Amniotic stem cell (primary cell): Measurements from ENCODE around the gene CHN2.

Experiments used
- DNase-seq: peaks from one replicate; lab custom pipeline; 2025; lab: John Stamatoyannopoulos, UW

CHN2 gene

DNA sequence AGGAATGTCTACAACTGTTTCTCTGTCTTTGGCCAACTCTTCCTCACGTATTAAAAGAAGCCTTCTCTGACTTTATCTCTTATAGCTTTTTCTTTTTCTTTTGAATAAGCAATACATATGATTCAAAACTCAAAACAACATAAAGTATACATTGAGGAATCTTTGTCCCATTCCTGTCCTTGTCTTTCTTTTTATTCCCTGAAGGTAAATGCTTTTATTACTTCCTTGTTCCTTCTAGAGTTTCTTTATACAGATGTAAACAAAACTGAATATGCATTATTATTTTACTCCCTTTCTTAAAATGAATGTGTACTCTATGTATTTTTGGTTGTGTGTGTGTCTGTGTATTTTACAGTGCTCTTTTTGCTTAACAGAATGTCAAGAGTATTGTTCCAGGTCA is 170.1 kb downstream of the CHN2 start:
- DNase-seq: no peak

DNA sequence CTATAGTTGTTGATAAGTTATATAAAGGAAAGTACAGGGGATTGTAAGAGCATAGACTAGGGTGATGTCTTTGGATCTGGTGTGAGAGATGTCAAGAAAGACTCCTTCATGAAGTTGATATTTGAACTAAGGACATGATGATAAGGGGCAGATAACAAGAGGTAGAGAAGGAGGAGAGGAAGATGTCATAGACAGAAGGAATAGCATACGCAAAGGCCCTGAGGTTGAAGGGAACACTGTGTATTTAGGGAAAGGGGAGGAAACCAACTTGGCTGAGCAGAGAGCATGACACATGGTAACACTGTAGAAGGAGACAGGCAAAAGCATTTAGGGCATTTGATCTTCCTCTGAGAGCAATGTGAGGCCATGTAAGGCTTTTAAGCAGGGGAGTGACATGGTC is 170.8 kb downstream of the CHN2 start:
- no peak for DNase-seq

DNA sequence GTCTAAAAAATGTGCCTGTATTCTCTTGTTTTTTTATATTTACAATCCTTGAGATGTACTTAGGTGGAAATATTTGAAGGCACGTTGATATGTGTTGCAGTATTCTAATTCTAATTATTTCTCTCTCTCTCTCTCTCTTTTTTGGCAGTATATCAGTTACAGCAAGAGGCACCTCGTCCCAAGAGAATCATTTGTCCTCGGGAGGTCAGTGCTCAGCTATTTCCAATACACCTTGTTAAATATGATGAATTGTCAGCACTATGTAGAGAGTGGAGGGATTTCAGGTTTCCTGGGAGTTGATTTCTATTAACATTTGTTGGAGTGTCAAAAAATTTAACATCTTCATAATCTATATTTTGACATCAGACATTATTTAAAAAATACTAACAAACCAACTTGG is 173.2 kb downstream of the CHN2 start:
- DNase-seq: no peak

DNA sequence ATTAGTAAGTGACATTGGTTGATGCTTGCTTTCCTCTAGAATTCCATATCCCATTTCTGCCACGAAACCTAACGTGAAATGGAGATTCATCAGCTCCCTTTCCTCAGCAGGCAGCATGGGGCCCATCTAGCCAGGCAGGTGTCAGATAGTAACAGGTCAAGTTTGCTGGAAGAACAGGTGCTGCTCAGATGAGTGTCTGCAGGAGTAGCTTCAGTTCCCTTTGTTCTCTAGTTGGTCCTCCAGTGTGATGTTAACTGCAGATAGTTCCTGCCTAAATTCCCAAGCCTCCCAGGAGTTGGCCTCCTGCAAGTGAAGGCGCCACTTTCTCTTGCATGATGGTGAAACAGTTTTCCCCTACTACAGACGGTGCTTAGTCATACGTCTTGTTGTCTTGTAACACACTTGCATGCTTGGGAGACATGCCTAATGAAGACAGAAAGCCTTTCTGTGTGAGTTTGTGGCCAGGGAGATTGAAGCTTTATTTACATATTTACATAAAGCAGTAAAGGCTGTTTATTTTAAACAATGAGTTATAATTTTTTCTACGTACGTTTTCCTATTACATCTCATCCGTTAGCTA is 175.4 kb downstream of the CHN2 start:
- no peak for DNase-seq

DNA sequence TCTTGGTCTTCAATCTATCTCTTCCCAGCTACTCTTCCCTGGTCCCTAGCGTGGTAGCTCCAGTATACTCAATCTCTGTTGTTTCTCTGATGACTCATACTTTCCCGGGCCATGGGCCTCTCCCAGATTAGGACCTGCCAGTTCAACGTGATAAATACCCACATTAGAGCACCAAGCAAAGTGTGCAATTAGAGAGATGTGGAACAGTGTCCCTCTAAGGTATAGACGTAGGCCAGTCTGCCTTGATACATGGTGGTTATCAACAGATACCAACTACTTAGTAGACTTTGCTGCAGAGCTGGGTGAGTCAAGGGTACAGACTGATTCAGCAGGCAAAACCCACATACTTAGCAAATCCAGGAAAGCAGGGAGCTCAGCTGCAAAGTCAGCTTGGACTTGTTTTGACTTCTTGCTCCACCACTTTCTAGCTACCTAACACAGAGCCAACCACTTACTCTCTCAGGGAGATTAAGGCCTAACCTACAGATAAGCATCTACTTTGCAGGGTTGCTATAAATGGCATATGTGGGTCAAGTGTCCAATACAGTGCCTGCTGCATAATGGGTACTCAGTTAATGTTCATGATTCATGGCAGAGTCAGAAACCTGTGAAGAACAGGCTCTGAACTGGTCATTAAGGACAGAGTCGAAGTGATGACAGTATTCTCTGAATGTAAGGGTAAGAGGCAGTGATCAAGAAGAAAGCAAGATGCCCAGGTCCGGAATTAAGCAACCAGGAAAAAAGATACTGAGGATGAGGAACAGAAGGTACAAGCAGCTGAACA is 176.1 kb downstream of the CHN2 start:
- no peak for DNase-seq

DNA sequence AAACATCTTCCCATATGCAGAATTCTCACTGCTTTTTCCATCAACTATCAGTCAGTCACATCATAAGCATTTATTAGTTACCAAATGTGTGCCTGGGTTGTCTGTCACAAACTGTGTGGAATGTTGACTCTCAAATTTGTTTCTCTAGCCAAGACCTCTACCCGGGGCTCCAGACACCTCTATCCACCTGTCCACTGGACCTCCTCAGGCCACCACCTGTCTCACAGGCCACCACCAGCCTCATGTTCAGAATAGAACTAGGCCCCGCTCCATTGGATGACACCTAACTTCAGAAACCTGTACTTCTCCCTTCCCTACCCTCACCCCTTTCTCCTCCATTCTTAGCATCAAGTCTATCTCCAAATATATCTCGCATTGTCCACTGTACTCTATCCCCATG is 176.9 kb downstream of the CHN2 start:
- no peak for DNase-seq

DNA sequence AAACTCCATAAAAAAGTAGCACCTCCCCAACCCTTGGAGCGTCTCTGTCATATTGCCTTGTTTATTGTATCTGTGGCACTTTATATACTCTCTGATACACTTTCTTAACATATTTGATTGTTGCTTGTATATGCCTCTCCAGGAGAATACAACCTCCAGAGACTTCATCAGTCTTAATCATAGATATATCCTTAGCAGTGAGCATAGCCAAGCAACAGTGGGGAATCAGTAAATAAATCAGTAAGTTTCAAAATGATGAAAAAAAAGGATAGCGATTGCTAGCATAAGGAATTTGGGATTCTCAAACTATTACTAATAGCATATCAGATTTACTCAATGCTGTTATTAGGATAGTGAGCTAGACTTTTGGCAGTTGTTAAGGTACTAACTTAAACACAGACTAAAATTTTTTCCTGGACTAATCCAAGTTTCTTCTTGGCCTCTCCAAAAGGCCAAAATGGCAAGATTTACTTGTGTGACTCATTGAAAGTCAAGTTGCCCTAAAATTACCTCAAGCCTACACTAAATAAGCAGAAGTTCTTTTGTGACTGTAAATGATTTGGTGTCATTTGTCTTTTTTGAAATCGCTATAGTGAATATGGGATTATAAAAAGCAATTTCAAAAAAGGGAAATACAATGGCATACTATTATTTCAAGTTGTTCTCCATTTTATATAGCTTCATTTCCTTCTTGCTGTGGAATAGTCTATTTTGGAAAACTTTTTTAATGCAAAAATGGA is 177.9 kb downstream of the CHN2 start:
- DNase-seq: no peak

DNA sequence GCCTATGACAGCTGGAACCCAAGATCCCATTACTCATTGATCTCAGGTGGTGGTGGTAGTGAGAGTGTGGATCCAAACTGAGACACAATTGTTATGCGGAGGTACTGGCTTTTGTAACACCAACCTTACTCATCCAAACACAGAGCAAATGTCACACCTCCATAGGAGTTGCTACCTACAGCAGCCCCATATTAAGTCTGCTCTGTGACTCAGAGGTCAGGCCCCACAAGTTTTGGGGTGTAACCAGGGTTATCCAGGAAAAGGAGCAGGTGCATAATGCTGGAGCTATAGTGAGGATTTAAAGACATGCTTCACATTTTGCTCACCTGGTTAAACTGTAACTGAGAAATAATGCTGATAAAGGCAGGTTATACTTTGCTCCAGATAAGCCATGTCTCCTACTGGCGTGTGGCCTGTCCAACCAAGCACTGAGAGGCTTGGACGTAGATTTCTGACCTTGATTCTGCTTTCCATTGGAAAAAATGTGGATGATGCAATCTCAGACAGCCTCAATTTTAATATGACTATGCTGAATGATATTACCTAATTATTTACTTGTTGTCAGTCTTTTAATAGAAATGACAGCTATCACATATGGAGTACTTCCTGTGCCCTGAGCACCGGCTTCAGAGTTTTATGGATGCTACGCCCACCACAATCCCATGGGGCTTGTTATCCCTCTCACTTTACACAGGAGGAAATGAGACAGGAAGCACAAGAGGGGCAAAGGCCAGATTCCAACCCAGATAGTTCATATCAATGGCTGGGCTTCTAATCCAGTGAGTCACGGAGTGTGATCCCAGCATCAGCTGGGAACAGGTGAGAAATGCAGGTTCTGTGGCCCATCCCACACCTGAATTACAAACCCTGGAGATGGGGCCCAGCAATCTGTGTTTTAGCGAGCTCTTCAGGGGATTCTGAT is 181.3 kb downstream of the CHN2 start:
- DNase-seq: no peak

DNA sequence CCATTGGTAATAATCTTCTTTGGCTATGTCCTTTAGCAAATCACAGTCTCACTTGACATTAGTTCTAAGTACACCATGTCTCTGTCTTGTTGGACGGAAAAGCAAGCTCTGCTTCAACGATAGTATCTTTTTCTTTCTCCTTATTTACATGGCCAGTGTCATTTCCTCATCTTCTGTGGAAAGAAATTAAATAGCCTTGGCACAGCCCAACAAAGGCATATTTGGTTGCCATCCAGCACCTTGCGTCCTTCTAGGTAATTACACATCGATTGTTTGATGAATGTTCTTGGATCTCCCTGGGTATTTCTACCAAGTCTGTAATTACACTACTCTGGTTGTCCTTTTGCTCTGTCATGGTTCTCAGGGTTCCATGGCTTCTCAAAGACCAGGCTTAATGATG is 183.1 kb downstream of the CHN2 start:
- no peak for DNase-seq

DNA sequence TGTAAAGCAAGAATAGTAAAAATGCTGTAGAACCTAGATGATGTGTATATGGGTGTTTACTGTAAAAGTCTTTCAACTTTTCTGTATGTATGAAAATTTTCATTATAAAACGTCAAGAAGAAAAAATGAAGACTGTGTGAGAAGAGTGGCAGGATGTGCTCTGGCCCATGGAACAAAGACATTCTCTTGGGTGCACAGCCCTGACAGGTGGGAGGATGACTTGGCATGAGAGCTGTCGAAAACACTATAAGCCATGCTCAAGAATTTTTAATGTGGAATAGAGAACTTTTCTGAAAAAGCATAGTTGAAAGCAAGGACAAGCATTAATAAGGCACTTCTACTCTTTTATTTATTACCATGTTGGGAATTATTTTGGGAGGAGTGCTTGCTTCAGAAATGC is 185.0 kb downstream of the CHN2 start:
- no peak for DNase-seq

DNA sequence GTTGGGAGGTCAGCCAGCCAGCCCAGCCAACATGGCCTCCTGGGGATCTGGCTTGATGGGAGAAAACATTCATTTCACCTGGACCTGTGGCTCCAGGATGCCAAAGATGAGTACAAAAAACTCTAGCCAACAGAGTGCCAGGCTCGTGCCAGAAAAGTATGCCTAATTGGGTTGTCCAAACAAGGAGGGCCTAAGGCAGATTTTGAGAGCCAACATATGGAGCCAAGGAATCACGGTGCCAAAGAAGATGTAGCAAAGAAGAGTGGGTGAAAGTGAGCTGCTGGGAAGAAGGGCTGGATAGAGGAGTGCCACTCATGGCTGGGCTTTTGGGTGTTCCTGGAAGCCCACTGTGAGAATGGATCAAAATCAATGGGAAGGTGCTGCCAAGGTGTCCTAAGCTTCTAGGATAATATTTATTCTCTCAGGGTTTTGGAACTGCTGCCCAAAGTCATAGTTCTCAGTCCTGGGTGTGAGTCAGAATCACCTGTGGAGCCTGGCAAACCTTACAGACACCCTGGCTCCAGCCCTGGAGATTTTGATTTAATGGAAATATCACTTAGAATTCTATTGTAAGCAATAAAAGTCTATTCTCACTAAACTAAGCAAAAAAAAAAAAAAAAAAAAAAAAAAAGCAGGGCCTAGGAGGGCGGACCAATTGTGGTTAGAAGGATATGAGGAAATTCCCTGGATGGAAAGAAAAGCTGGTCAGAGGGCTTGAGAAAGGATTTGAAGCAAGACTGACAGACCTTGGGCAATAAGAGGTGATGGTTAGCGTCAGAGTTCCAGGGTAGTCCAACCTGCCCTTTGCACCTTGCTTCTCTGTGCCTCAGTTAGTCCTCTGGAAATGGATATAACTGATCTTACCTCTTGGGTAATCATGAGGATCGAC is 186.9 kb downstream of the CHN2 start:
- DNase-seq: no peak

DNA sequence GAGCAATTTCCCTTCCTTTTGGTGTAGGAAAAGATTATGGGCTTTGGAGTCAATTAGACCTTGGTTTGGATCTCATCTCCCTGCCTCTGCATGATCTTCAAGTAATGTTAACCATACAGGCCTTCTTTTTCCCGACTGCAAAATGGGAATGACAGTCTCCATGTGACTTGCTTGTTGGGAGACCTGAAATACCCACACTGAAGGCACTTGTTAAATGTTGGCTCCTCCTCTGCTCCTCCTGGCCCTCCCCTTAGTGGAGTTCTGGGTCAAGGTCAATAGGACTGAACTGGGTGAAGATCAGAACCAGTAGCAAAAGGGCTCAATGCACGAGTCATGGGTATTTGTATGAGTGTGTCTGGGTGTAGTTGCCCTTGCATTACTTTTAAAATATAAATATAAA is 189.7 kb downstream of the CHN2 start:
- no peak for DNase-seq

DNA sequence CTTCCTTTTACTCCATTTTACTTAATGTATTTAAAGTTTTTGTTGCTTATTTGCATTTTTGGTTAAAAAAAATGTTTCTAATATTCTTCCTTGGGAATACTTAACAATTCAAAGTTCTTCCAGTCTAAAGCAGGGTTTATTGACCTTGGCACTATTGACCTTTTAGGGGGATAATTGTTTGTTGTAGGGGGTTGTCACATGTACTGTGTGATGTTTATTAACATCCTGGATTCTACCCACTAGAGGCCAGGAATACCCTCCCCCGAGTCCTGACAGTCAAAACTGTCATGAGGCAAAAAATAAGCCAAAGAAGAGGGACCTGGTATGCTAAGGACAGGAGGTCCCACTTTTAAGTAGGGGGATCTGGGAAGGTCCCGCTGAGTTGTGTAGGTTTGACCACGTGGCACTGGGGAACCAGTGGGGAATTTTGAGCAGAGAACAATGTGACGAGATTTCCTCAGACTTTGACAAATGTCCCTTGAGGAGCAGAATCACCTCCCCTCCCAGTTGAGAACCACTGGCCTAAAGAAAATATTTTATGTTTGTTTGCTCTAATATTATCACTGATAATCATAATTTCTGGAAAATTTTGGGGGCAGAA is 190.7 kb downstream of the CHN2 start:
- DNase-seq: no peak

DNA sequence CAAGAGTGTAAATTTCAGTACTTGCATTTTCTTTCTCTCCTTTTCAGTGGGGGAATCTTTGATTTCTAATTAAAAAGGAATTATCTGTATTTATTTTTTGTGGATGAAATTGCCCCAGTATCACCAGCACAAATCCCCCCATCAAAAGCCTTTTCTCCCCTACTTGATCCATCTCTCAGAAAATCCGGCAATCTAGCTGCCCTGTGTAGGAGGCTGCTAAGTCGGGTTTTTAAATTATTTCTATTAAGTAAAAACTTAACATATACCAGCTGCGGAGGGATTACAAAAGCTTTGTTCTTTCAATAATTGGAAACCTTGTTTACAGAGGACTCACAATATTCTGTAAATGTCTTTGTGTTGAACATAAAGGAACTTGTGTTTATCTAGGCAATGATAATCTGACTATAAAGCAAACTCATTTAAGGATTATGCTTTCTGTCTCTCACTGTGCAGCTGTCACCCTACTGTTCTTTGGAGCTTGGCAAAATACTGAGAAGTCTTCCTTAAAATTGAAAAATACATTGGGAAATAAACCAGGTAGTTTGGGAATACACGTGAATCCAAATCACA is 191.7 kb downstream of the CHN2 start:
- DNase-seq: no peak

DNA sequence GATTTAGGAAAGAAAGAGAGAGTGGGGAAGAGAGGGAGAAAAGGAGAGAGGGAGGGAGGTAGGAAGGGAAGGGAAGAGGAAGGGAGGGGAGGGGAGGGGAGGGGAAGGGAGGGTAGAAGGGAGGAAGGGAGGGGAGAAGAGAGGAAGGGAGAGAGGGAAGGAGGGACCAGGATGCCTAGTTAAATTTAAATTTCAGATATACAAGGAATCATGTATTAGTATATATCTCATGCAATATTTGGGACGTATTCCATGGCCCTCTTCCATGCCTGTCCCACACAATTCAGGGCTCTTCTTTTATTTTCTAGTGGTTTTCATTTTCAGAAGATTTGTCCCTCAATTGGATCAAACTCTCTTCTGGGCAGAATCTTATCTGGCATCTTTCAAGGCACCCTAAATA is 196.7 kb downstream of the CHN2 start:
- no peak for DNase-seq

DNA sequence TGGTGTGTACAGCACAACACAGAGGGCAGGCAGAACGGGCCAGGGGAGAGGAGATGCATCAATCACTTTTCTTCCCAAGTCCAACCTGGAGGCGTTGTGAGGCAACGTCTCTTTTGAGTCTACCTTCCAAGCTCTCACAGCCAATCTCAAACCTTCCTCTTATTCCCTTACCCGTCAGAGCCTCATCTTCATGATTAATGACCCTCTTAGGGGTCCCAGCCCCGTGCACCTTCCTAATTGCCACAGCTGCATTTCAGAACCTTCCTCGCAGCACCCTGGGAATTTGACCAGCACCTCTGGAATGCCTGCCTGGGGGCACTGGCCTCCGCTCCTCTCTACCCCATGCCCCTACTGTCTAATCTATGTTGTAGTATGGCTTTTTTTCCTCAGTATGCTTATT is 199.7 kb downstream of the CHN2 start:
- DNase-seq: no peak

DNA sequence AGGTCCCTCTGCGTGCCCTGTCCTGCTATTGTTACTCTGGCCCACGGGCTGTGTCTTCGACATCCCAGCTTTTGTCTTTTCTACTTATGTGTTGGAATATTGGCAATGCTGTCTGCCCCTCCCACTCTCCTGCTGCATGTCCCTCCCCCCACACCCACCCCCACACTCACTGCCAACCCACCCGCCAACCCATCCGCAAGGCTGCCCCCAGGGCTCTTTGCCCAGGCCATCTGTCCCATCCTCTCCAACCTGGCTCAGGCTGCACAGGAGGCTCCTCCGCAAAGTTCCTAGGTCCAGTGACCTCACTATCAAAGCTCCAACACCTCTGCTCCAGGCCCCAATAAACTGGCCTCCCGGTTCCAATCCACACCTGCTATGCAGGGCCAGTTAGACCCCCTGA is 202.0 kb downstream of the CHN2 start:
- no peak for DNase-seq

DNA sequence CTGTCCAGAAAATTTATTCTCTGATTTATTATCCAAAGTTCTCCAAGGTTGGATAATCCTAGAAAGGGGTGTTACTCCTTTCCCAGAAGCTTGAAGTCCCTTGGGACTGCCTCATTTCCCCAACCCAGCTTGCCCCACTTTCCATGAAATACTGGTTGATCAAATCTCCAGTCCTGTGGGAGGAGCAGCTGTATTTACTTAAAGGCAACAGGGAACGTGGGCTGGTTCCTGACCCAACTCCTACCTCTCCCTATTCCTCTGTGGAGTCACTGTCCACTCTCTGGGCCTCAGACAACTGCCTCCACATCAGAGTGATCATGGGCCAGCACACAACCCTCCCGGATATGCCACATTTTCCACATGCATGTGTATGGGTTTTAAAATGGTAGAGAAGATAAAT is 202.8 kb downstream of the CHN2 start:
- DNase-seq: no peak

DNA sequence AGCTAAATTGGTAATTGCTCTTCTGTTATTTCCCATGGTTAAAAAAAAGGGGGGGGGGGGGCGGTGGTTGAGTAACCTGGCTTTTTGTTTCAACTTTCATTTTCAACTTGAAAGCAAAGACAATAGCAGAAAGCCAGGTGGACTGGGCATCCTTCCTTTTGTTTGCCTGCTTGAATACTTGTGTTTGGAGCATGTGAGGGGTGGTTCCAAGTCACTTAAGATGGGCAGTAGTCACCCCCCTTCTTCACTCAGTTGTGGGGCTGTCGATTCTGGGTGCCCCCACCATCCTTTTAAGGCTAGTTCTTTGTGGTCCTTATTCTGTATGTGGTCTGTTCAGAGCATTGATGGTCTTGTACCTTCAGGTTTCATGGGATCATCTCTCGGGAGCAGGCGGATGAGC is 203.4 kb downstream of the CHN2 start:
- DNase-seq: no peak

DNA sequence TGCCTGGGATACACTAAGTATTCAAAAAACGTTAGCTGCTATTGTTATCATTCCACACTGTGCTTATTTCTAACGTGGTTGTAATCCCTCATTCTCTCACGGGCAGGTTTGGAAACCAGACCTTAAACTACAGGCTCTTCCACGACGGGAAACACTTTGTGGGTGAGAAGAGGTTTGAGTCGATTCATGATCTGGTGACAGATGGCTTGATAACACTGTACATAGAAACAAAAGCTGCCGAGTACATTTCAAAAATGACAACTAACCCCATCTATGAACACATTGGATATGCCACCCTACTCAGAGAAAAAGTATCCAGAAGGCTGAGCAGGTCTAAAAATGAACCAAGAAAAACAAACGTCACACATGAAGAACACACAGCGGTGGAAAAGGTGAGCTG is 205.9 kb downstream of the CHN2 start:
- DNase-seq: no peak

DNA sequence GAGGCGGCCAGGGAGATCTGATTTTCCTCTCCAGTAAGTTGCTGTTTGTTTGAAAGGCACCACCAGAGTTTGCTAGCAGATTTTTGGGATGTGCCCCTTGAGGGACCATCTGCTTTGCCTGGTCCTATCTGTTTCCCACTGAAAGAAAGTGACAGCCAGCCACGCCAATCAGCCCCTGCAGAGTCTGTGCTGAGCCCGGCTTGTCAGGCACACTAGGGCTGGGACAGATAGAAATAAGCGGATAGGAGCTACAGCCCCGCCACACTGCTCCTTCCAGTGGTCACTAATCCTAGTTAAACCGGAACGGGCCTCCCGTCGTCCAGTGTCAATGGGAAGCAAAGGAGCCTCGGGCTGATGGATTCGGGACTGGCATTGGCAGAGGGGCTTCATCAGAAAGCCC is 207.2 kb downstream of the CHN2 start:
- no peak for DNase-seq
